Right ventricle myocardium superior (tissue), 1 donor: ENCODE data around the gene MAP4K2. TPM values are rescaled to one million over a fixed set of nuclear protein-coding genes. Genes with fewer than 3 reads are reported as not detected.
A peak's percentile ranks its signal among the peaks of the same experiment; 100 is the strongest.
"Not testable (repeated sequence)": the region's sequence is repeated elsewhere in the genome, so short reads cannot be mapped to it uniquely, and the experiment has no call there.

Source experiments
- ATAC-seq: fragments of 200-7000 bp; cut with Tn5 transposase; one replicate; pipeline ENCODE4 v1.9.1; 2020; ENCODE audit warnings: mild to moderate bottlenecking; ENCODE audit not compliant: poor library complexity
- DNase-seq: peaks from one replicate; pipeline ENCODE4 v3.0.0-alpha.2; 2020
- intact Hi-C: fragments of 100-400 bp; cut with DNase I; formaldehyde crosslinking; loops from one replicate; pipeline ENCODE4 v1.11.2; 2022
- long read RNA-seq: library from polyadenylated mRNA; unstranded; transcript quantifications from one replicate; pipeline ENCODE4 v2.0.0, GENCODE V29; 2021
- total RNA-seq: library from RNA; stranded (reverse); fragmentation: NEBNext Ultra II Directional; extraction: Animal tissue kit (Norgen Biotek cat#: 25700); gene quantifications from one replicate; pipeline ENCODE4 v1.2.1, GENCODE V29; 2021
- donor health status: DM: no; HTN: yes; CAD: no; lungs with severe emphysema.

Gene MAP4K2
- total RNA-seq: 7.7 TPM
- long read RNA-seq, full-length matches to known transcripts: 17 of 32 reads
- long read RNA-seq, partial matches to known transcripts: 6 of 32 reads
- long read RNA-seq, other reads (novel, unspliced or antisense): 9 of 32 reads

DNA sequence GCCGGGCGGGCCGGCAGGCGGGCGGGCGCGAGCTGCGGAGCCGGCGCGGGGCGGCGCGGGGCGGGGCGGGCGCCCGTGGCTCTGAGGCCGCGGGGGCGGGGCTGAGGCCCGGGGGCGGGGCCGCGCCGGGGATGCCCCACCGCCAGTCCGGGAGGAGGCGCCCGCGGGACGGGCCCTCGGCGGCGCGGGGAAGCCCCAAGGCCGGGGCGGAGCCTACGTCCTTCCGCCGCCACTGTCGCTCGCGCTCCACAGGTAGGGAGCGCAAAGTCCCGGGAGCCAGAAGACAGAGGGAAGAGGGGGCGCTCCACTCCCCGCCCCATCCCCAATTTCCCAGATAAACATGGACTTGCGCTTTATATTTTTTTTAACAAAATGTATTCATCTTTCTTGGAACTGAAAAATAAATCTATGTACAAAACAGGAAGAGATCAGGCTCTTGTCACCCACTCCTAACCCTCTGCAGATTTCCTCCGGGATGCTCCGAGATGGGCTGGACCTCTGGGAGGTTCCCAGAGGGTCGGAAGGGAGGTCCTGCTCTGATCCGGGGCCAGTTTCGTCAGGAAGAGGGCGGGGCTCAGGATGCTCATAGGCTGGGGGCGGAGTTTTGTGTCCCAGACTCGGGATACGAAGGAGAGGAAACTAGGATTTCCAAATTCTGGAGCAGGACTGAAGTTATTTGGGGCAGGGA lies at the start of gene MAP4K2:
Gene MAP4K2 (minus strand): TSS at position 57 of the 688 bp plus-strand sequence. CDS start 65 bp downstream, outside the sequence.
- DNase-seq (peak; percentile 93), ATAC-seq (peak; percentile 95)
- intact Hi-C loops: no loop called here

DNA sequence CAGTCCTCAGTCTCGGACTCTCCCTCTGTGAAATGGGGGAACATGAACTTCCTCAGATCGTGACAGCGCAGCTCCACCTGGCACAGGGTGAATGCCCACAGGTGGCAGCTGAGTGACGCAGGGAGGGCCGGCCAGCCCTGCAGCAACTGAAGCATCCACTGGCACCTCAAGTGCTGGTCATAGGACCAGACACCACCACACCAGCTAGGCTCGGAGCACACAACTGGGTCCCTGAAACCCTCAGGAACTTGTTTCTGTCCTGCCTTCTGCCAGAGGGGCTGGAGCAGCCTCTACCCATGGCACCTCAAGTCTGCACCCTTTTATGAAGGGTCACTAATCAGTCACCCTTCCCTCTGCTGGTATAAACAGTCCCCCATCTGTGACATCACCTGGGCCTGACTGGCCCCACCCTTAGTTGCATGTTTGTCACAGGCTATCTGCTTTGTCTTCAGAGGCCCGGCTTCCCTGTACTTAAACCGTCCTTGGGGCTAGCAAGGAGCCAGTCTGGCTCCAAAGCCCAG lies 48.9 kb upstream of the MAP4K2 start:
- no peak for DNase-seq
- ATAC-seq: no peak
- intact Hi-C loops: no loop called here

DNA sequence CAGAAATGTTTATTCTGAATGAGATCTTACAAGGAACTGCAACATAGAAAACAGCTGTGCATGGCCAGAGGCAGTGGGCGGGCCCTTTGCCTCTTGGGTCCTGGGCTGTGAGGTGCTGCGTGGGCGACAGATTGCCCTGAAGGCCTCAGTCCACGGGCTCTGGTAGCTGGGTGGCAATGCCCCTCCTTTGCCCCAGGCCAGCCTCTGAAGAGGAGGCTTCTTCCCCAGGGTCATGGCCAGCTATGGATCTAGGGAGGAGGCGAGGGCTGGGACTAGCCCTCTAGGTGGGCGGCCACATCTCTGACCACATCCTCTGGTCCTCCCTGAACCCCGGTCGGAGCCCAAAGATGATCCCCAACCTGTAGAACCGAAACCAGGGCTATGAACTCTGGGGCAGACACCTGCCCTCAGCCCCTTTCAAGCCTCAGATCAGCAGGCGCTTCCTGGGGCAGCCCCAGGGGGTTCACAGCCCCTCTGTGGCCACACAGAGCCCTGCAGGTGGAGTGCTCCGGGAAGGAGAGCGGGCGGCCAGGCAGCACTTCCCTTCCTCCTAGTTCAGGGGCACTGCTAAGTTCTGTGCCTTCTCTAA lies 48.1 kb upstream of the MAP4K2 start:
- ATAC-seq (no peak), DNase-seq (no peak)
- intact Hi-C loops: no loop called here

DNA sequence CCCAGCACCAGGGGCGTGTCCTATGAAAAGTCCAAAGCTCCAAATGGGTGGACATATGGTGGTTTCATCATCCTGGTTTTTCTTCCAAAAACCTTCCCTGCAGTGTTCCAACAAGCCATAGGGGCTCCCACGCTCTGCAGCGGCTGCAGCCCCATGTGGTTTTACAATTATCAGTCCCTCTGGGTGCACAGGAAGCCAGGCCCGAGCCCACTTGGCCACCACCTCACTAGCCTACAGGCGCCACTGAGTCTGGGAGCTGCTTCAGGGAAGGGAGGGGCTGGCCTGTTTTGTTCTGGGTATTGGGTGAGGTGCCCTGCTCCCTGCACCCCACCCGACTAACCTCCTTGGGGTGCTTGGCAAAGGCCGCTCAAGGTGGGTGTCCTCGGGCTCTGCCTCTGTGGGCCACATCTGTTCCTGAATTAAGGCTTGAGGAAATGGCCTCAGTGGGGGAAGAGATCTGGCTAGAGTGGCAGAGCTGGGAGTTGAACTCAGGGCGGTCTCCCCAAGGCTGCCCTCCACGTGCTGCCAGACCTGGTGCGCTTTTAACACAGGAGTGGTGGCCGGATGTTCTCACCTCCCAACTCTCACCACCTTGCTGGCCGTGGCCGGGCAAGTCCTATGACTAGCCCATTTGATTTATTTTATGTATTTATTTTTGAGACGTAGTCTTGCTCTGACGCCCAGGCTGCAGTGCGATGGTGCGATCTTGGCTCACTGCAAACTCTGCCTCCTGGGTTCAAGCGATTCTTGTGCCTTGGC lies 46.8 kb upstream of the MAP4K2 start:
- peak; percentile 25 for ATAC-seq
- intact Hi-C loops: loop anchor here (10.0 kb wide), 2 partner anchors 165 to 265 kb away; partner anchors contain the start of genes ARL2, TM7SF2 and ZNHIT2
- peak; percentile 73 for DNase-seq

DNA sequence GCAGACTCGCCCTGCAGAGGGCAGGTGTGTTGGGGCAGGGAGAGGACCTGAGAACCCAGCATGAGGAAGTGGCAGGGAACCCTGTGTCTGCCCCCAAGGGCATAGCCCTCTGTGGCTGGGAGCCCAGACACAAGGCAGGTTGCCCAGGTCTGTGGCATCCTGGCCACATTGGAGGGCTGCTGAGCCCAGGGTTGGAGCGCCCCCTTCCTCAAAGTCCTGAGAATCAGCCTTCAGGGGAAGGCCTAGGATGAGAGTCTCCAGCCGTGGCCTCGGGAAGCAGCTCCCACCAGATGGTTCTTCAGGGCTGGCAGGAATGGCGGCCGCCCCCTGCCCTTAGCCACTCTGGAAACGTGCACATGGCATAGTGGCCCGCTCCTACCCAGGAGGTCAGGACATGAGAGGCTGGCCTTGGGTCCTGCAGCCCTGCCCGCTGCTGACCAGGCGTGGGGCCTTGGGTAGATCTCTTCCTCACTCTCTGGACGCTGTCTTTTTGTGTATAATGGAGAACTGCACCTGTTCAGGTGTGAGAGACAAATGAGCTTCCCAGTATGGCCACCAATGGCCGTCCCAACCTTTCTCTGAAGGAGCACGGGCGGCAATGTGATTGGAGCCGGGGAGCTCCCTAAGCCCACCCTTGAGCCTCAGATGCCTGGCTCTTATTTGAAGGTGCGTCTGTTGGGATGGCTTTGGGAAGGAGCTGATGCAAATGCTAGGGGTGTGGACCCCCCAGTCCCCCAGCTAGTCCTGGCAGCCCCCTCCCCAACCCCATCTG lies 46.0 kb upstream of the MAP4K2 start:
- DNase-seq (no peak), ATAC-seq (no peak)
- intact Hi-C loops: loop anchor here (10.0 kb wide), 2 partner anchors 166 to 266 kb away; partner anchors contain the start of genes ARL2, TM7SF2 and ZNHIT2

DNA sequence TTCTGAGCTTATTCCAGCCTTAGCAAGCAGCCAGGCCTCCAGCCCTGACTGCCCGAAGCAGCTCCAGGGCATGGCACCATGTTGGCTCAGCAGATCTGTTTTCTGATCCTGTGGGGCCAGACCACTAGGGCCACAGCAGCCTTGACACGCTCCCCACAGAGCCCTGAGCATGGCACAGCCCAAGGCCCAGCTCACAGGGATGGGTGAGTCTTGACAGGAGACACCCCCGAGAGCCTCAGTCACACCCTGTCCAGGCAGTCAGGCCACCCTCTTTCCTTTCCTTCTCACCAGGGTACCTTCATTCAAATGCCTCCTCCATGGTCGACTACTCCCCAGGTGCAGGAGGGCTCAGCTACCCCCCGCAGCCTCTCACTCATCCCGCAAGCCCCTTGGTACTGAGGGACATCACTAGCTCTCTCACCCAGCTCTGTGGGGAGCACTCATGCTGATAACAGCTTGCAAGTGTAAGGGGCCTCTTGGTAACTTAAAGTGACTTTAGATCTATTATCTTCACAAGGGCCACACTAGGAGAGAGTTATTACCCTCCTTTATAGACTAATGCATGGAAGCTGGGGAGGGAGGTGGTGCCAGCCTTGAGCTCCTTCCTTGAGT lies 45.3 kb upstream of the MAP4K2 start:
- intact Hi-C loops: loop anchor here (10.0 kb wide), 2 partner anchors 166 to 266 kb away; partner anchors contain the start of genes ARL2, TM7SF2 and ZNHIT2
- DNase-seq (no peak), ATAC-seq (no peak)

DNA sequence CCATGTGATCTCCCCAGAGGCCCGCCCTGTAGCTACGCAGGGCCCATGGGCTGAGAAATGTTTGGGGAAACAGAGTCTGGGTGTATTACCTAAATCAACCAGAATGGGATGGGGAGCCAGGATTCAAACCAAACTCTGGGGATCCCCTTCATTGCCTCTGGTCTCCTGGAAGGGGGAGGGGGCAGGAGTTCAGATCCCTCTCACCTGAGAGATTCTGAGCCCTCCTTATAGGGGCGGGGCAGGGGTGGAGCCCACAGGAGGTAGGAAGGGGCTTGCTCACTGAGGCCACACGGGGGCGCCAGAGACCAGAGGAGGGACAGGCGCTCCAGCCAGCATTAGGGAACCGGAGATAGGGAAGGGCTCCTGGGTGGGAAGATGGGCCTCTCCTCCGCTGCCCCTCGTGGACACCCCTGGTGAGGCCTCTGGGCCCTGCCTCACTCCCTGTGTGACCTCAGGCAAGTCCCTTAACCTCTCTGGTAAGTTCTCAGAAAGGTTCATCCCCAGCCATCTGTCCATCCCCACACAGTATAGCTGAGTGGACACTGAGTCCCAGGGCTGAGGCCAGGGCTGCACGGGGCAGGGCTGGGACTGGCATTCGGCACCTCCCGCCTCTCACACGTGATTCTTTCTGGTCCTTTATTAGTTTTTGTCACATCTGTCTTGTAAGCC lies 44.1 kb upstream of the MAP4K2 start:
- intact Hi-C loops: loop anchor here (1.0 to 10.0 kb wide), 3 partner anchors 47 to 268 kb away; partner anchors contain the start of genes ARL2, TM7SF2 and ZNHIT2
- DNase-seq: peak; percentile 94

DNA sequence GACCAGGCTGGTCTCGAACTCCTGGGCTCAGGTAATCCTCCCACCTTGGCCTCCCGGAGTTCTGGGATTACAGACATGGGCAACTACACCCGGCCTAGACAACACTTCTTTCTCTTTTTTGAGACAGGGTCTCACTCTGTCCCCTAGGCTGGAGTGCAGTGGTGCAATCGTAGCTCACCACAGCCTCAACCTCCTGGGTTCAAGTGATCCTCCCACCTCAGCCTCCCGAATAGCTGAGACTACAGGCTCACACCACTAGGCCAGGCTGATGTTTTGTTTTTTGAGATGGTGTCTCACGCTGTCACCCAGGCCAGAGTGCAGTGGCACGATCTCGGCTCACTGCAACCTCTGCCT lies 42.7 kb upstream of the MAP4K2 start:
- ATAC-seq, DNase-seq: not testable (repeated sequence)
- intact Hi-C loops: loop anchor here (10.0 kb wide), 2 partner anchors 169 to 269 kb away; partner anchors contain the start of genes ARL2, TM7SF2 and ZNHIT2

More for the DNA sequence above, 44.1 kb upstream of the MAP4K2 start:
- peak; percentile 92 for ATAC-seq

DNA sequence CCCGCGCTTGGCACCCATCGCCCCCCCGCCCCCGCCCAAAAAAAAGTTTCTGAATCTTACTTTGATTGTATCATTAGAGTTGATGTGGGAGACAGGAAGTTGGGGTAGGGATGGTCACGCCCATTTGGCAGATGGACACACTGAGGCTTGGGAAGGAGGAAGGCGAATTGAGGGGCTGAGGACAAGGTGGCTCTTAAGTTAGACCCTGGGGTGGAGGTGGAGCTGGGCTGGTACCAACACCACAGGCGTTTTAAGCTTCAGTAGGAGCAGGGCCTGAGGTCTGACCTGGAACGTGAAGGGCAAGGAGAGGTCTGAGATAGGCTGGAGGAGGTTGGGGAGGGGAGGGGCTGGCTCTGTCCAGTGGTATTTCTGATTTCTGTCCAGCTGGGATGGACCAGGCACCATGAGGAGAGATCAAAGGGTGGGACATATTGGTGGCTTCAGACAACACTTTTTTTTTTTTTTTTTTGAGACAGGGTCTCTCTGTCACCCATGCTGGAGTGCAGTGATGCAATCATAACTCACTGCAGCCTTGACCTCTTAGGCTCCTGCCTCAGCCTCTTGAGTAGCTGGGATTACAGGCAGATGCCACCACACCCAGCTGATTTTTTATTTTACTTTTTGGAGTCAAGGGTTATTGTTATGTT lies 42.2 kb upstream of the MAP4K2 start:
- ATAC-seq: no peak
- intact Hi-C loops: loop anchor here (10.0 kb wide), 2 partner anchors 170 to 270 kb away; partner anchors contain the start of genes ARL2, TM7SF2 and ZNHIT2
- DNase-seq: no peak

DNA sequence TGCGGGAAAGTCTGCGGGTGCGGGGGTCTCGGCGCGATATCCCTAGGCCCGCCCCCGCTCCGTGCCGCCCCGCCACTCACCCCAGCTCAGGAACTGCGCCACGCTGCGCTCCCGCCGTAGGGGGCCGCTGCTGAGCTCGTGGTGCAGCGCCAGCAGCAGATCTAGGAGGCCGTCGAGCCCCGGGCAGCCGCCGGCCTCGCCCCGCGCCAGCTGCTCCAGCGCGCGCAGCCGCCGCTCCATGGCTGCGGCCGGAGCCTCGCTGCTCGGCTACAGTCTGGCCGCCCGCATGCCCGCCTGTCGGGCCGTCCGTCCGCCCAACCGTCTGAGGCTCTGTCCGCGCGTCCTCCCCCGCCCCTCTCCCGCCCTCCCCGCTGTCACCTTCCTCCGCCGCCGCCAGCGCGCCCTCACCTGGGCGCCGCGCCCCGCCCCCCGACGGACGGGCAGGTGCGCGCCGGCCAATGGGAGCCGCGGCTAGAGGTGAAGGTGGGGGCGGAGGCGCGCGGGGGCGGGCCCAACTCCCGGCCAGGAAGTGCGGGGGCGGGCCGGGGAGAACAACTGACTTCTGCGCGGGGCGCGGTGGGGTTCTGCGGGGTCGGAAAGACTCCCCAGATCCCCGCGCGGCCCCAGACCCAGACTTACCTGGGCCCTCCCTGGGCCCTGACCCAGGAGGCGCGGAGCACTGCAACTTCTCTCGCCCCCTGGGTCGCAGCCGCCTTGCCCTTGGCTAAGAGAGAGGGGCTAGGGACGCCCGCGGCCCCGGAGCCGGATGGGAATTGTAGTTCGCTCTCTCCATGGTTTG lies 41.5 kb upstream of the MAP4K2 start, which contains the start of gene CDC42BPG:
Gene CDC42BPG (minus strand): TSS at position 324 of the 799 bp plus-strand sequence. CDS start 84 bp downstream, at position 240.
- intact Hi-C loops: loop anchor here (10.0 kb wide), 2 partner anchors 170 to 270 kb away; partner anchors contain the start of genes ARL2, TM7SF2 and ZNHIT2
- DNase-seq: peak; percentile 80
- peak; percentile 66 for ATAC-seq

DNA sequence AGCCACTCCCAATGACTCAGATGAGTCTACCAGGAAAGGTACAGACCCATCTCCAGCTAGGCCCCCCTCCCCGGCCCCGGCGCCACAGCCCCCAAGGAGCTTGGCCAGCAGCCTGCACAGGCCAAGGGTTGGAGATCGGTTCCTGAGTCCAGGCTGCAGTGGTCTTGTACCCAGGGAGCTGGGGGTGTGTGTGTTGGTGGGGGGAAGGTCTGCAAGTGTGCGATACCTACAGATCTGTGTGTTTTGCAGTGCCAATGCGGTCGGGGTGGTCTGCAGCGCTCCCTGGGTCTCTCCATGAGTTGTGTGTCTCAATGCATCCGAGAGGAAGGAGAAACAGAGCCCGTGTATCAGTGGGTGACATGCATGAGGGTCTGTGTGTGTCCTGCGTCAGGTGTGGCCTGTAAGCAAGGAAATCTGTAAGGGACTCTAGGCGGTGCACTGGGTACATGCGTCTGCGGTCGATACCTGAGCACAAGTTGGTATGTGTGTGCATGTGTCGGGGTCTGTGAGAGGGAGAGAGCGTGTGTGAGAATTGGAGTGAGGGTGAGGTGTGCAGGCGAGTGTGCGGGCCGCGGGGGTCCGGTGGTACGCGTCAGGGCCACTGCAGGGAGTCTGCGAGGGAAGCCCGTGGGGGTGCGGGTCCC lies 40.8 kb upstream of the MAP4K2 start:
- DNase-seq: no peak
- intact Hi-C loops: loop anchor here (10.0 kb wide), 2 partner anchors 171 to 271 kb away; partner anchors contain the start of genes ARL2, TM7SF2 and ZNHIT2
- ATAC-seq: no peak

DNA sequence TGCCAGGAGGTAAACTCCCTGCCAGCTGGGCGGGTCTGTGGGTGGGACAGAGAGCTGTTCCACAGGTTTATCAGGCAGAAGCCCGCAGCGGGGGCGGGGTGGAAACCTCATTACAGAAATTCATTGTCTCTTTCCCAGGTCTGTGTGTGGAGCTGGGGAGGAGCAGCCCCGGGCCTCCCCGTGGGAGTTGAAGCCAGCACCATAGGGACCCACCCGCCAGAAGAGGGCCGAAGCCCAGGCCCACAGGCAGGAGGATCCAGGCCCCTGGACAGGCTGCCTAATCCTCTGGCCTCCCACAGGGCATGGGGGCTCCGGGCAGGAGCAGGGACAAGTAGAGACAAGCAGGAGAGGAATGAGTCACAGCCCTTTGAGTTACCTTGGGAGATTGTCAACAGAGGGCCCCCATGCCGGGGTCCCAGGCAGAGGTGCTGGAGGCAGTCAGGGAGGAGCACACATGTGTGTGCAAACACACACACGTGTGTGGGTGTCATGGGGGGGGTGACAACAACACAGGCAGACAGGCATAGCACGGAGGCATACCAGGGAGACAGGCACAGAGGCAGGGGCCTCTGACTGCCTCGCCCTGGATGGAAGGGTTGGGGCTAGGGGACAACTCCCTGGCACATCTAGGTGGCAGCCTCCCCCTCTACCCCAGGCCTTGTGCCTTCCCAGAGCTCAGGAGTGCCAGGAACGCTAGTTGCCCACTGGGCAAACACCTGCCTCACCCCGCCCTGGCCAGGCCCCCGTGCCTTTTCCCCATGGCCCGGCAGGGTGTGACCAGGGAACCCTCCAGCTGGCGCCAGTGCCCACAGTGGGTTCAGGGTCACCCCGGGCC lies 40.1 kb upstream of the MAP4K2 start:
- ATAC-seq (no peak), DNase-seq (no peak)
- intact Hi-C loops: loop anchor here (10.0 kb wide), 2 partner anchors 172 to 272 kb away; partner anchors contain the start of genes ARL2, TM7SF2 and ZNHIT2

DNA sequence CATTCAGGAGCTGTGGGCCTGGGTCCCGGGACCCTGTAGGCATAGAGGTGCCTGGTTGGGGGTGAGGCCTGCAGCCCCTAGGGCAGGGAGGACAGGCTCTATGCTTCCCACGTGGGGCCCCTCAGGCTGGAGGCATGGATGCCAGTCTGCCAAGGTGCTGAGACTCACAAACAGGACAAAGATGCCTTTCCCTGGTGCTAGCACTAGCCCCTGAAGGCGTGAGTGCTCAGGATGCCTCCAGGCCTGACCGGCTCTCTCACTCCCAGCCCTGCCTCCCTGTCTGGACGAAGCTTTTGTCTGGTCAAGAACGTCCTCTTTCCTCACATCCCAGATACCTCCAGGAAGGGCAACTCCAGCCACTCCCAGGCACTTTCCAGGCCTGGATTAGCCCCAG lies 39.3 kb upstream of the MAP4K2 start:
- intact Hi-C loops: loop anchor here (10.0 kb wide), 2 partner anchors 172 to 272 kb away; partner anchors contain the start of genes ARL2, TM7SF2 and ZNHIT2
- ATAC-seq: no peak
- no peak for DNase-seq
